ENCODE measurements around the gene NAA38.

The NAA38 gene

GRCh38 chr17:7851438-7852261, 5.7 kb downstream of the NAA38 start:
- peak; percentile 37 to 81 for DNase-seq

DNA sequence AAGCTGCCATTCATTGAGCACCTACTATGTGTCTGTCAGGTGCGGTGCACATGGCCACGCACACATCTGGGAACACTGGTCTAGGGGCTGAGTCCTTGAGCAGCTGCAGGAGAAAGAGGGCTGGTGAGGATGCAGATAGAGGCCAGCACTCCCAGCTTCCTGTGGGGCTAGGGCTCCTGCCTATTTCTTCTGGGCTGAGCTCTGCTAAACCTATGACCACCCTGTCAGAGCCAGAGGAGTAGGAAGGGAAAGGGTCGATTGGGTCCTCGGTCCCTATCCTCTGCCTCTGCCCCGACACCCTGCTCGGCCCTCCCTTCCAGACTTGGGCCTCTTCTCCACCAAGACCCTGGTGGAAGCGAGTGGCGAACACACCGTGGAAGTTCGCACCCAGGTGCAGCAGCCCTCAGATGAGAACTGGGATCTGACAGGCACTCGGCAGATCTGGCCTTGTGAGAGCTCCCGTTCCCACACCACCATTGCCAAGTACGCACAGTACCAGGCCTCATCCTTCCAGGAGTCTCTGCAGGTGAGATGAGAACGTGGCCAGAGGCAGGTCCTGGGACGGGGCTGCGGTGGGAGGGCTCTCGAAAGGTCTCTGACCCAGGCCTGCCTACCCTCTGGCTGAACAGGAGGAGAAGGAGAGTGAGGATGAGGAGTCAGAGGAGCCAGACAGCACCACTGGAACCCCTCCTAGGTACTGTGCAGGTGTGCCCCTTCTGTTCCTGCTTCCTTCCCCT, 6.5 kb downstream of the NAA38 start:
- DNase-seq: no peak

DNA sequence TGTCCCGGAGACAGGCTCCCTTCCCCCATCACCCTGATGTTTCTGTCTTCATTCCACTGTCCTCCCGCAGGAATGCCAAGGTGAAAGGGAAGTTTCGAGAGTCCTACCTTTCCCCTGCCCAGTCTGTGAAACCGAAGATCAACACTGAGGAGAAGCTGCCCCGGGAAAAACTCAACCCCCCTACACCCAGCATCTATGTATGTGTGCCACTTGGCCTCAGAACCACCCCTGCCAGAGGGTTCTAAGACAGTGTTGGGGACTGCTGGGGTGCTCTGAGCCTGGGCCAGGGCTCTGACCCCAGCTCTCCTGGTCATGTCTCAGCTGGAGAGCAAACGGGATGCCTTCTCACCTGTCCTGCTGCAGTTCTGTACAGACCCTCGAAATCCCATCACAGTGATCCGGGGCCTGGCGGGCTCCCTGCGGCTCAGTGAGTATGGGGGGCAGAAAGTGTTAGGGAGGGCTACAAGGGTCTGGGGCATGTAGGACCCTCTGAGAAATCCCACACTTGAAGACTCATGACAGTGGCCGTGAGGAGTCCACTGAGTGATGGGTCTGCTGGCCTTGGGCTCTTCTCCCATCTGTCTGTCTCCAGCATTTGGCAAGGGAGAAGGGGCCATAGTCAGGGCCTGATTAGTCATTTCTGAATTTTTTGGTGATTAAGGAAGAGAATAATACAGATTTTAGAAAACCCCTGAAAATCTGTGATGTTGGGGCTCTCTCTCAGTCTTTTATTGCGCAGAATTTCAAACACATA, 7.4 kb downstream of the NAA38 start:
- DNase-seq: no peak

- no peak for DNase-seq
Observed at GRCh38 chr17:7849130-7849750, 8.1 kb downstream of the NAA38 start.

- DNase-seq: no peak
Observed at GRCh38 chr17:7848739-7849129, 8.6 kb downstream of the NAA38 start.

- DNase-seq: no peak
Observed at GRCh38 chr17:7848131-7848579, 9.2 kb downstream of the NAA38 start.

GRCh38 chr17:7846765-7847661, 10.3 kb downstream of the NAA38 start:
- no peak for DNase-seq

GRCh38 chr17:7846063-7846735, 11.2 kb downstream of the NAA38 start:
- DNase-seq: no peak

DNA sequence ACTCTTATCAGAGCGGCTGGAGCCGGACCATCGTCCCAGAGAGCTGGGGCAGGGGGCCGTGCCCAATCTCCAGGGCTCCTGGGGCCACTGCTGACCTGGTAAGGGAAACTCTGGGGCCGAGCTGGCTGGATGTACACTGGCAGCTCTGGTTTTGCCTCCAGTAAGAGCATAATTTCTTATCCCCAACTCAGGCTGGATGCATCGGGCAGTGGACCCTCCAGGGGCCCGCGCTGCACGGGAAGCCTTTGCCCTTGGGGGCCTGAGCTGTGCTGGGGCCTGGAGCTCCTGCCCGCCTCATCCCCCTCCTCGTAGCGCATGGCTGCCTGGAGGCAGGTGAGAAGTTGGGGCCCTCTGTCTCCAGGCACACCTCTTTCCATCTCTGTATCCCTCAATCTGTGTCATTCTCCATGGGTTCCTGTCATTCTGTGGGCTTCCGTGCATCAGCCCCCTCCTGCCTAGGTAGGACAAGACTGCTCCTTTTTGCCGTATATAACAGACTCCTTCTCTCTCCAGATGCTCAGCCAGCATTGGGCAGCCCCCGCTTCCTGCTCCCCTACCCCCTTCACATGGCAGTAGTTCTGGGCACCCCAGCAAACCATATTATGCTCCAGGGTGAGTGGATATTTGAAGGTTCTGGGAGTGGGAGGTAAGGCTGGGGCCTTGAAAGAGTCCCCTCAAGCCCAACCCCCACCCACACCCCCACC, 11.8 kb downstream of the NAA38 start:
- DNase-seq: no peak

- peak in 1 of 2 experiments; percentile 81 for DNase-seq
Observed at GRCh38 chr17:7844292-7845154, 12.8 kb downstream of the NAA38 start.

DNA sequence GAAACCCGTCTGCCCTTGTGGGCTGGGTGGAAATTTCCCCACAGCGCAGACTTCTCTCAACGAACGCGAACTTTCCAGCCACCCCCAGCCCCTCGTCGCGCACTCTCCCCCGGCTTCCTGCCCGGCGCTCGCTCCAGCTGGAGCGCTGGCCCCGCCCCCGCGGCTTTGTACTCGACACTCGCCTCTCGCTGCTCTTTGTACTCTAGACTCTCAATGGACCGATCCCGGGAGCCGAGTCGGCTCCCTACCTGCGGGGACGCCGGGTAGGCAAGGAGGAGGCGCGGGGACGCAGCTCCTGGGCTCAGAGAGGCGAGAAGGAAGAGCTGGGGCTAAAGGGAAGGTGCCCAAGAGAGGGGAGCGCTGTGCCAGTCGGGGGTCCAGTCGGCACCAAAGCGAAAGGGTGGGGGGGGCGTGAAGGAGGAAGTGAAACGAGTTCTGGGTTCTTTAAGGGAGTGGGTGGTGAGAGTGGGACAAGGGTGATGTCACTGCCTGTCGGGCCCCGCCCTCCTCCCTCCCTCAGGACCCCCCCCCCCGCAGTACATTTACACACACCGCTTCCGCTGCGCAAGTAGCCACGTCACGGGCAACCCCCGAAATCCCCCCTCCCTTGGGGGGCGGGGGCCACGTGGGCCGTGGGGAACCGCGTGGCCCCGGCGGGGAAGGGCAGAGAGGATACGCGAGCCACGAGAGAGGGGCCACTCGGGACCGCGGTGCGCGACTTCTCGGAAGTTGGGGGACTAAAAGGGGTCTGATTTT, 13.6 kb downstream of the NAA38 start:
- no peak for DNase-seq

GRCh38 chr17:7843257-7843535, 14.2 kb downstream of the NAA38 start:
- no peak for DNase-seq

GRCh38 chr17:7842380-7843256, 14.7 kb downstream of the NAA38 start:
- no peak for DNase-seq

- DNase-seq: peak in 1 of 2 experiments; percentile 44
Observed at GRCh38 chr17:7841915-7842379, 15.4 kb downstream of the NAA38 start.

DNA sequence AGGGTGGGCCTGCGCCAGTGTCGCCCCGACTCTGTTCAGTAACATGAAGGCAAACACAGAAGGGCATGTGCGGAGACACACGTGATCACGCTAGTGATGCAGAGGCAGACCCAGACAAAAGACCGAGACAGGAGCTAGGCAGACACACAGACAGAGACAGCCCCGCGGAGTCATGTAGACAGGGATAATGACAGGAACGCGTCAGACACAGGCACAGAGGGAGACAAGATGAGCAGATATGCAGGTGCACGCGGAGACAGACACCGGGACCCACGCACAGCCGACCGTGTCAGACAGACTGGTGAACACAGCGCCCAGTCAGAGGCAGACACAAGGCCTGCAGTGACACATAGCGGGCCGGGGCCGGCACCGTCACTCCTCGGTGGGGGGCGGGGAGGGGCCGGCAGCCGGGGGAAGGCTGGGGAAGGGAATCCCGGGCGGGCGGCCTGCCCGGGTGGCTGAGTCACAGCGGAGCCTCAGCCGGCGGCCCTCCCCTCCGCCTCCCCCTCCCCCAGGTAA, 15.9 kb downstream of the NAA38 start:
- no peak for DNase-seq

- DNase-seq: no peak
Observed at GRCh38 chr17:7840875-7841274, 16.5 kb downstream of the NAA38 start.

GRCh38 chr17:7840441-7840840, 16.9 kb downstream of the NAA38 start:
- DNase-seq: no peak

GRCh38 chr17:7839876-7840261, 17.5 kb downstream of the NAA38 start:
- no peak for DNase-seq

Data from cerebellar nuclear complex (tissue), 1 donor.